ENCODE measurements around the gene CHRD. TPM values are rescaled to one million over a fixed set of nuclear protein-coding genes. Genes with fewer than 3 reads are reported as not detected.
A peak's percentile ranks its signal among the peaks of the same experiment; 100 is the strongest.
"Not testable (repeated sequence)": the region's sequence is repeated elsewhere in the genome, so short reads cannot be mapped to it uniquely, and the experiment has no call there.

The CHRD gene
- total and polyA plus RNA-seq, 4 donors, result 11.4 to 23.7 (median 17.8) TPM

DNA sequence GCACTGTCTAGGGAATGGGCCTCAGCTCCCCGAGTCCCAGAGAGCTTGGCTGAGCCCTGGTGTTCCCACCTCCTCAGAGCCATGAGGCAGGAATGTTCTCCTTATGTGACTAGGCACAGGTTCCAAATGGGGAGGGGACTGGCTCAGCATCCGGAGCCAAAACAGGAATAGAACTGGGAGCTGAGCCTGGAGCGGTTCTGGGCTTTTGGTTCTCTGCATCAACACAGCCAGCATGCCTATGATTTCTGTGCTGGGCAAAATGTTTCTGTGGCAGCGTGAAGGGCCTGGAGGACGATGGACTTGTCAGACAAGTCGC, 42.5 kb upstream of the CHRD start, which contains the start of gene FAM131A:
FAM131A (plus strand) TSS at position 202 of the 316 bp plus-strand sequence; CDS start at position 233, 31 bp downstream.
- peak in 2 of 6 donors; percentile 29 to 94 for DNase-seq (ENCODE audit: low read depth in 4 of 6, low spot score in 6 of 6)
- H3K27me3 ChIP-seq (ENCODE audit: control insufficient read depth, insufficient read depth, low read length), result no peaks in the 10 kb centered on the region
- H3K9me3 ChIP-seq (ENCODE audit: control insufficient read depth, insufficient read depth, low read length), result no peaks in the 10 kb centered on the region
- peaks cover 55% of the 10 kb centered on the region for H3K4me1 ChIP-seq (ENCODE audit: control insufficient read depth, insufficient read depth, low read length)
- H3K4me3 ChIP-seq (ENCODE audit: low read depth, low read length), result peak within 1 kb of the TSS; percentile 62
- H3K27ac ChIP-seq (ENCODE audit: low read depth, low read length), result peak within 1 kb of the TSS; percentile 96
- WGBS (ENCODE audit: insufficient coverage), result 49% methylated on average over 6 of the region's 6 CpGs
- H3K36me3 ChIP-seq (ENCODE audit: control insufficient read depth, insufficient read depth, low read length), result peaks cover 52% of the 10 kb centered on the region

GRCh38 chr3:184337981-184338380, 41.9 kb upstream of the CHRD start:
- H3K27me3 ChIP-seq (ENCODE audit: control insufficient read depth, insufficient read depth, low read length), result no peaks in the 10 kb centered on the region
- H3K4me1 ChIP-seq (ENCODE audit: control insufficient read depth, insufficient read depth, low read length), result peaks cover 55% of the 10 kb centered on the region
- H3K9me3 ChIP-seq (ENCODE audit: control insufficient read depth, insufficient read depth, low read length), result no peaks in the 10 kb centered on the region
- no peak overlapping the region for H3K4me3 ChIP-seq (ENCODE audit: low read depth, low read length)
- no peak for DNase-seq (ENCODE audit: low read depth in 4 of 6, low spot score in 6 of 6)
- 45% methylated on average over 5 of the region's 7 CpGs for WGBS (ENCODE audit: insufficient coverage)
- peak overlapping the region; percentile 96 for H3K27ac ChIP-seq (ENCODE audit: low read depth, low read length)
- H3K36me3 ChIP-seq (ENCODE audit: control insufficient read depth, insufficient read depth, low read length), result peaks cover 52% of the 10 kb centered on the region

DNA sequence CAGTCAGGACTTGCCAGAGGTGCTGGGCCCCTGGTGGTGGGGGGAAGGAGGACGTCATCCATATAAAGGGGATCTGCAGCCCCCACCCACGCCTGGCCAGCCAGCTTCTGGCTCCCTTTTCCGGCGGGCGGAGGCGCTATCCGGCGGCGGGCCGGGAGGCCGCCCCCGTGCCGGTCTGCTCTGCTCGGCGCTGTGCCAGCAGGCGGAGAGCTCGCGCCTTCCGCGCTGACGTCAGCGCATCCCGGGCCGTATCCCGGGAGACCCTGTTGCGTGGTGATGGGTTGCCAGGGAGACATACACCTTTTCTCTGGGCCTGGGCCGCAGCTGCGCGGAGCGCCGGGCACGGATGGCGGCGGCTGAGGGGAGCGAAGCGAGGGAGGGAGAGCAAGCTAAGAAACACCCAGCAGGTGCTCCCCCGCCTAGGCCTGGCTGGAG, 41.3 kb upstream of the CHRD start:
- Histone ChIP-seq H3K4me3 (ENCODE audit: low read depth, low read length) (peak overlapping the region; percentile 48), H3K27me3 (ENCODE audit: control insufficient read depth, insufficient read depth, low read length) (no peaks in the 10 kb centered on the region), H3K27ac (ENCODE audit: low read depth, low read length) (peak overlapping the region; percentile 96), H3K36me3 (ENCODE audit: control insufficient read depth, insufficient read depth, low read length) (peaks cover 52% of the 10 kb centered on the region), H3K4me1 (ENCODE audit: control insufficient read depth, insufficient read depth, low read length) (peaks cover 59% of the 10 kb centered on the region), H3K9me3 (ENCODE audit: control insufficient read depth, insufficient read depth, low read length) (no peaks in the 10 kb centered on the region)
- peak; percentile 66 to 97 (median 86) for DNase-seq (ENCODE audit: low read depth in 4 of 6, low spot score in 6 of 6)
- 1% methylated on average over 37 of the region's 37 CpGs for WGBS (ENCODE audit: insufficient coverage)

DNA sequence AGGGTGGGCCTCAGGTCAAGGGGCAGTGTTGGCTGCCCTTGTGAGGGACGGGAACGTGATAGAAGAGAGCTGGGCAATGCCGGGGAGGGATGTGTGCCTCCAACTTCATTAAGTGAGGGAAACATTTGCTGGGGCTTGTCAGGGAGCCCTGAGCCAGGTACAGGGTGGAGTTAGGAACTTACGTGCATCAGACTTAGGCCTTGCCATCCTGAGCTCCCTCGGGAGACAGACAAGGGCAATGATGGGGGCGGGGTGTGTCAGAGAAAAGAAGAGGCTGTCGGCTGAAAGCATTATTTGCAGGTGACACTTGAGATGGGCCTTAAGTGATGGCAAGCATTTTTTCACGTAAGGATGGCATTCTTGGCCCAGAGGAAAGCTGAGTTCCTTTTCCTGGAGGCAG, 40.9 kb upstream of the CHRD start:
- peak overlapping the region; percentile 48 for H3K4me3 ChIP-seq (ENCODE audit: low read depth, low read length)
- peak overlapping the region; percentile 88 for H3K27ac ChIP-seq (ENCODE audit: low read depth, low read length)
- peaks cover 48% of the 10 kb centered on the region for H3K36me3 ChIP-seq (ENCODE audit: control insufficient read depth, insufficient read depth, low read length)
- peaks cover 60% of the 10 kb centered on the region for H3K4me1 ChIP-seq (ENCODE audit: control insufficient read depth, insufficient read depth, low read length)
- no peaks in the 10 kb centered on the region for H3K9me3 ChIP-seq (ENCODE audit: control insufficient read depth, insufficient read depth, low read length)
- 19% methylated on average over 8 of the region's 8 CpGs for WGBS (ENCODE audit: insufficient coverage)
- DNase-seq (ENCODE audit: low read depth in 4 of 6, low spot score in 6 of 6), result peak in 1 of 6 donors; percentile 54
- H3K27me3 ChIP-seq (ENCODE audit: control insufficient read depth, insufficient read depth, low read length), result no peaks in the 10 kb centered on the region

DNA sequence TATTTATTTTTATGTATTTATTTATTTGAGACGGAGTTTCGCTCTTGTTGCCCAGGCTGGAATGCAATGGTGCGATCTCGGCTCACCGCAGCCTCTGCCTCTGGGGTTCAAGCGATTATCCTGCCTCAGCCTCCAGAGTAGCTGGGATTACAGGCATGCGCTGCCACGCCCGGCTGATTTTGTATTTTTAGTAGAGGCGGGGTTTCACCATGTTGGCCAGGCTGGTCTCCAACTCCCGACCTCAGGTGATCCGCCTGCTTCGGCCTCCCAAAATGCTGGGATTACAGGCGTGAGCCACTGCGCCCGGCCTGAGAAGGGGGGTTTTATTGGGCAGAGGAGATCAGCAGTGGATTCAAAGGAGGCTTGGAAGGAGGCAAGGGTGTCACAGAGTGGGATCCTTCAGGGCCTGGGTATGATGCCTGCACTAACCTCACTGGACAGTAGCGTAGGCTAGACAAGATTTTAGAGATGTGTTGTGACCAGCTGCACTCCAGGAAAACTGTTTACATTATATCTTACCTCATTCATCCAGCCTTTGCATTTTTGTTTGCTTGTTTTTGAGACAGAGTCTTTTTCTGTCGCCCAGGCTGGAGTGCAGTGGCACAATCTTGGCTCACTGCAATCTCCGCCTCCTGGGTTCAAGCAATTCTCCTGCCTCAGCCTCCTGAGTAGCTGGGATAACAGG, 40.3 kb upstream of the CHRD start:
- H3K9me3 ChIP-seq (ENCODE audit: control insufficient read depth, insufficient read depth, low read length); H3K27me3 ChIP-seq (ENCODE audit: control insufficient read depth, insufficient read depth, low read length); H3K4me3 ChIP-seq (ENCODE audit: low read depth, low read length); DNase-seq (ENCODE audit: low read depth in 4 of 6, low spot score in 6 of 6): not testable (repeated sequence)
- WGBS (ENCODE audit: insufficient coverage), result 82% methylated on average over 16 of the region's 19 CpGs
- Histone ChIP-seq H3K27ac (ENCODE audit: low read depth, low read length) (peak overlapping the region; percentile 88), H3K36me3 (ENCODE audit: control insufficient read depth, insufficient read depth, low read length) (peaks cover 48% of the 10 kb centered on the region), H3K4me1 (ENCODE audit: control insufficient read depth, insufficient read depth, low read length) (peaks cover 66% of the 10 kb centered on the region)

- Histone ChIP-seq H3K27me3 (ENCODE audit: control insufficient read depth, insufficient read depth, low read length) (no peaks in the 10 kb centered on the region), H3K36me3 (ENCODE audit: control insufficient read depth, insufficient read depth, low read length) (peaks cover 60% of the 10 kb centered on the region), H3K4me1 (ENCODE audit: control insufficient read depth, insufficient read depth, low read length) (peaks cover 72% of the 10 kb centered on the region), H3K9me3 (ENCODE audit: control insufficient read depth, insufficient read depth, low read length) (no peaks in the 10 kb centered on the region), H3K27ac (ENCODE audit: low read depth, low read length) (no peak overlapping the region), H3K4me3 (ENCODE audit: low read depth, low read length) (no peak overlapping the region)
- DNase-seq (ENCODE audit: low read depth in 4 of 6, low spot score in 6 of 6), result no peak
- 94% methylated on average over 3 of the region's 7 CpGs for WGBS (ENCODE audit: insufficient coverage)
Measured at GRCh38 chr3:184341925-184342324, 37.9 kb upstream of the CHRD start.

DNA sequence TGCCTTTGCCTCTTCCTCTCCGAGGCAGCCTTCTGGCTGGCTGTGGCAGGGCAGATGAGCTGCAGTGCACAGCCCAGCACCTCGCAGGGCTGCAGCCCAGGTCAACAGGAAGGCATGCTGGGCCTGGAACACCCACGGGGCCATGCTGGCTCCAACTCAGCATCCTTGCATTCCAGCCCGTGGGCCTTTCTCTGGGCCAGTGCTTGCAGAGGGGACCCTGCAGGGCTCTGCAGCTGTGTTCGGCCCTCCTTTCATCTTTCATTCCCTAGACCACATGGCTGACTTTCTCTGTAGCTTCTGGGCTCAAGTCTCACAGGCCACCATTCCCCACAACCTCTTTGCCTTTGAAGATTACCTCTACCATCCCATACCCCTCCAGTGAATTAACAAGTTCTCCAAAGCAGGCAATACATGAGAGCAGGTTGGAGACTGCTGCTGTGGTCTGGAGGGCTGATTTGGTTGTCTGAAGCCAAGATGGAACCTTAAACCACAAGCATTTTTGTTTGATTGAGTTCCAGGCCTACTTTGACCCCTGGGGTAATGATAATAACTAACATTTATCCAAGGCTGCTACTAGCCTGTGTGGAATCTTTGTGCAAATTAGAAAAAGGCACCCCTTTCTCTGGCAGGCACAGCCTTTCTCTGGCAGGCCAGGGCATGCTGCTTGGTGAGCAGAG, 36.5 kb upstream of the CHRD start:
- Histone ChIP-seq H3K4me1 (ENCODE audit: control insufficient read depth, insufficient read depth, low read length) (peaks cover 62% of the 10 kb centered on the region), H3K9me3 (ENCODE audit: control insufficient read depth, insufficient read depth, low read length) (no peaks in the 10 kb centered on the region), H3K36me3 (ENCODE audit: control insufficient read depth, insufficient read depth, low read length) (peaks cover 66% of the 10 kb centered on the region), H3K27ac (ENCODE audit: low read depth, low read length) (no peak overlapping the region), H3K27me3 (ENCODE audit: control insufficient read depth, insufficient read depth, low read length) (no peaks in the 10 kb centered on the region), H3K4me3 (ENCODE audit: low read depth, low read length) (no peak overlapping the region)
- 47% methylated on average over 5 of the region's 5 CpGs for WGBS (ENCODE audit: insufficient coverage)
- peak in 1 of 6 donors; percentile 68 for DNase-seq (ENCODE audit: low read depth in 4 of 6, low spot score in 6 of 6)

GRCh38 chr3:184344579-184345316, 35.1 kb upstream of the CHRD start:
- H3K4me3 ChIP-seq (ENCODE audit: low read depth, low read length), result no peak overlapping the region
- H3K27ac ChIP-seq (ENCODE audit: low read depth, low read length), result peak overlapping the region; percentile 79
- WGBS (ENCODE audit: insufficient coverage), result 39% methylated on average over 14 of the region's 24 CpGs

DNA sequence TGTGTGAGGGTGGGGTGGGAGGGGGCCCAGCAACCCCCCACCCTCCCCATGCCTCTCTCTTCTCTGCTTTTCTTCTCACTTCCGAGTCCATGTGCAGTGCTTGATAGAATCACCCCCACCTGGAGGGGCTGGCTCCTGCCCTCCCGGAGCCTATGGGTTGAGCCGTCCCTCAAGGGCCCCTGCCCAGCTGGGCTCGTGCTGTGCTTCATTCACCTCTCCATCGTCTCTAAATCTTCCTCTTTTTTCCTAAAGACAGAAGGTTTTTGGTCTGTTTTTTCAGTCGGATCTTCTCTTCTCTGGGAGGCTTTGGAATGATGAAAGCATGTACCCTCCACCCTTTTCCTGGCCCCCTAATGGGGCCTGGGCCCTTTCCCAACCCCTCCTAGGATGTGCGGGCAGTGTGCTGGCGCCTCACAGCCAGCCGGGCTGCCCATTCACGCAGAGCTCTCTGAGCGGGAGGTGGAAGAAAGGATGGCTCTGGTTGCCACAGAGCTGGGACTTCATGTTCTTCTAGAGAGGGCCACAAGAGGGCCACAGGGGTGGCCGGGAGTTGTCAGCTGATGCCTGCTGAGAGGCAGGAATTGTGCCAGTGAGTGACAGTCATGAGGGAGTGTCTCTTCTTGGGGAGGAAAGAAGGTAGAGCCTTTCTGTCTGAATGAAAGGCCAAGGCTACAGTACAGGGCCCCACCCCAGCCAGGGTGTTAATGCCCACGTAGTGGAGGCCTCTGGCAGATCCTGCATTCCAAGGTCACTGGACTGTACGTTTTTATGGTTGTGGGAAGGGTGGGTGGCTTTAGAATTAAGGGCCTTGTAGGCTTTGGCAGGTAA, 34.3 kb upstream of the CHRD start:
- 10% methylated on average over 9 of the region's 14 CpGs for WGBS (ENCODE audit: insufficient coverage)
- DNase-seq (ENCODE audit: low read depth in 4 of 6, low spot score in 6 of 6), result peak in 3 of 6 donors; percentile 73 to 88 (median 82)
- peak overlapping the region; percentile 79 for H3K27ac ChIP-seq (ENCODE audit: low read depth, low read length)
- H3K9me3 ChIP-seq (ENCODE audit: control insufficient read depth, insufficient read depth, low read length), result no peaks in the 10 kb centered on the region
- no peaks in the 10 kb centered on the region for H3K27me3 ChIP-seq (ENCODE audit: control insufficient read depth, insufficient read depth, low read length)
- H3K36me3 ChIP-seq (ENCODE audit: control insufficient read depth, insufficient read depth, low read length), result peaks cover 62% of the 10 kb centered on the region
- no peak overlapping the region for H3K4me3 ChIP-seq (ENCODE audit: low read depth, low read length)
- H3K4me1 ChIP-seq (ENCODE audit: control insufficient read depth, insufficient read depth, low read length), result peaks cover 41% of the 10 kb centered on the region

More at GRCh38 chr3:184344579-184345316, 35.1 kb upstream of the CHRD start:
- no peaks in the 10 kb centered on the region for H3K27me3 ChIP-seq (ENCODE audit: control insufficient read depth, insufficient read depth, low read length)
- peaks cover 64% of the 10 kb centered on the region for H3K36me3 ChIP-seq (ENCODE audit: control insufficient read depth, insufficient read depth, low read length)
- H3K9me3 ChIP-seq (ENCODE audit: control insufficient read depth, insufficient read depth, low read length), result no peaks in the 10 kb centered on the region
- peaks cover 48% of the 10 kb centered on the region for H3K4me1 ChIP-seq (ENCODE audit: control insufficient read depth, insufficient read depth, low read length)
- DNase-seq (ENCODE audit: low read depth in 4 of 6, low spot score in 6 of 6), result no peak

Data from spinal cord (tissue), 10 donors.